SK-N-SH (cell line): ENCODE results near the gene IZUMO4. TPM values are rescaled to one million over a fixed set of nuclear protein-coding genes. Genes with fewer than 3 reads are reported as not detected.

ENCODE experiments used
- CTCF ChIA-PET: fragments of 300-600, 350-600 bp; formaldehyde crosslinking; extraction: SDS; loops from one replicate; lab custom pipeline; 2021; lab: Yijun Ruan, JAX
- POLR2A ChIA-PET: fragments of 350-600 bp; sonication (Branson Sonifier 250); formaldehyde crosslinking; extraction: SDS; loops from one replicate; lab custom pipeline; 2020; ENCODE audit warnings: antibody characterized with exemption, inconsistent platforms; lab: Yijun Ruan, JAX
- DNase-seq: peaks from one replicate; pipeline ENCODE4 v3.0.0; 2012
- H2AFZ ChIP-seq: fragments of 200-600 bp; sonication (generic); 2 replicates; pipeline ENCODE4 v1.8.1; 2016; ENCODE audit warnings: antibody characterized with exemption, mild to moderate bottlenecking, low read depth
- H3F3A ChIP-seq: fragments of 200-600 bp; sonication (generic); replicated peaks from 2 replicates; pipeline ENCODE3; 2016; ENCODE audit warnings: antibody characterized with exemption, mild to moderate bottlenecking; ENCODE audit not compliant: insufficient read depth
- H3K27ac ChIP-seq, 2 experiments: fragments of 200-500 bp in 1 of 2; fragments of 200-600 bp in 1 of 2; sonication (Bioruptor generic) in 1 of 2; sonication (generic), shearing (Covaris generic) in 1 of 2; 2 replicates each; pipeline versions ENCODE4 v1.5.1 to v1.6.1; 2014 to 2016; ENCODE audit warnings: low read depth in 2 of 2, inconsistent platforms in 1 of 2, low read length in 1 of 2, mild to moderate bottlenecking in 1 of 2, mixed read lengths in 1 of 2
- H3K27me3 ChIP-seq: fragments of 200-600 bp; sonication (generic), shearing (Covaris generic); 2 replicates; pipeline ENCODE4 v1.6.1; 2016; ENCODE audit warnings: mixed run types; ENCODE audit not compliant: insufficient read depth
- H3K36me3 ChIP-seq, 2 experiments: fragments of 200-500 bp in 1 of 2; fragments of 200-600 bp in 1 of 2; sonication (Bioruptor generic) in 1 of 2; sonication (generic) in 1 of 2; replicated peaks in 1 of 2; 2 replicates each; pipeline versions ENCODE3 to v1.5.1; 2014 to 2016; ENCODE audit warnings: low read length in 1 of 2, mild to moderate bottlenecking in 1 of 2; ENCODE audit not compliant: insufficient read depth in 2 of 2, control insufficient read depth in 1 of 2
- H3K4me1 ChIP-seq, 2 experiments: fragments of 200-500 bp in 1 of 2; fragments of 200-600 bp in 1 of 2; sonication (Bioruptor generic) in 1 of 2; sonication (generic), shearing (Covaris generic) in 1 of 2; 2 replicates each; pipeline versions ENCODE4 v1.5.1 to v1.6.1; 2014 to 2016; ENCODE audit warnings: low read depth in 1 of 2, low read length in 1 of 2, mixed run types in 1 of 2; ENCODE audit not compliant: insufficient read depth in 2 of 2, control insufficient read depth in 1 of 2
- H3K4me2 ChIP-seq: fragments of 200-600 bp; sonication (generic), shearing (Covaris generic); 2 replicates; pipeline ENCODE4 v1.6.1; 2017; ENCODE audit warnings: mixed run types
- H3K4me3 ChIP-seq, 2 experiments: fragments of 200-500 bp in 1 of 2; fragments of 200-600 bp in 1 of 2; sonication (Bioruptor generic) in 1 of 2; sonication (generic), shearing (Covaris generic) in 1 of 2; 2 replicates each; pipeline versions ENCODE4 v1.5.1 to v1.8.1; 2014 to 2016; ENCODE audit warnings: low read depth in 2 of 2, inconsistent platforms in 1 of 2, low read length in 1 of 2, mild to moderate bottlenecking in 1 of 2, mixed read lengths in 1 of 2, moderate library complexity in 1 of 2
- H3K79me2 ChIP-seq: fragments of 200-600 bp; sonication (generic); 2 replicates; pipeline ENCODE4 v1.8.1; 2017; ENCODE audit warnings: mild to moderate bottlenecking; ENCODE audit not compliant: insufficient read depth
- H3K9ac ChIP-seq: fragments of 200-600 bp; sonication (generic); 2 replicates; pipeline ENCODE4 v1.6.1; 2017; ENCODE audit warnings: mixed run types
- H3K9me2 ChIP-seq: fragments of 200-600 bp; sonication (generic); 2 replicates; pipeline ENCODE4 v1.6.1; 2017; ENCODE audit warnings: mixed run types
- H3K9me3 ChIP-seq: fragments of 200-600 bp; sonication (generic); 2 replicates; pipeline ENCODE4 v1.6.1; 2017; ENCODE audit warnings: mixed run types, mild to moderate bottlenecking, moderate library complexity
- H4K20me1 ChIP-seq: fragments of 200-600 bp; sonication (generic); 2 replicates; pipeline ENCODE4 v1.6.1; 2017; ENCODE audit warnings: mild to moderate bottlenecking, mixed run types; ENCODE audit not compliant: insufficient read depth
- EP300 ChIP-seq, 2 experiments: IDR thresholded peaks; 2 replicates each; pipeline versions ENCODE4 v1.4.0 to v1.6.1; 2012; ENCODE audit warnings: borderline replicate concordance in 1 of 2, low read depth in 1 of 2, low read length in 1 of 2
- FOSL2 ChIP-seq: IDR thresholded peaks from 2 replicates; pipeline ENCODE4 v1.4.0; 2012; ENCODE audit warnings: low read depth, mild to moderate bottlenecking, moderate library complexity, borderline replicate concordance
- FOXM1 ChIP-seq: IDR thresholded peaks from 2 replicates; pipeline ENCODE4 v1.4.0; 2012; ENCODE audit warnings: low read depth, mild to moderate bottlenecking
- GABPA ChIP-seq: IDR thresholded peaks from 2 replicates; pipeline ENCODE4 v1.4.0; 2012; ENCODE audit warnings: low read depth, mild to moderate bottlenecking
- GATA2 ChIP-seq: sonication (generic); formaldehyde crosslinking; IDR thresholded peaks from 2 replicates; pipeline ENCODE4 v1.5.0; 2020; ENCODE audit warnings: mild to moderate bottlenecking, missing genetic modification reagents
- MEF2A ChIP-seq: IDR thresholded peaks from 2 replicates; pipeline ENCODE4 v1.4.0; 2012; ENCODE audit warnings: low read depth, borderline replicate concordance
- MXI1 ChIP-seq: IDR thresholded peaks from 2 replicates; pipeline ENCODE4 v1.6.1; 2012; ENCODE audit warnings: mild to moderate bottlenecking, low read depth, low read length, improper control_type of control experiment
- NFIC ChIP-seq: IDR thresholded peaks from 2 replicates; pipeline ENCODE4 v1.4.0; 2012; ENCODE audit warnings: borderline replicate concordance
- POLR2AphosphoS5 ChIP-seq: IDR thresholded peaks from 2 replicates; pipeline ENCODE4 v1.6.1; 2012; ENCODE audit warnings: low read depth, low read length
- RAD21 ChIP-seq: IDR thresholded peaks from 2 replicates; pipeline ENCODE4 v1.6.1; 2012; ENCODE audit warnings: mild to moderate bottlenecking, low read length
- SMC3 ChIP-seq: IDR thresholded peaks from 2 replicates; pipeline ENCODE4 v1.6.1; 2012; ENCODE audit warnings: low read depth, low read length, improper control_type of control experiment
- USF2 ChIP-seq: fragments of 150-350 bp; IDR thresholded peaks from 2 replicates; pipeline ENCODE4 v1.6.1; 2017; ENCODE audit warnings: antibody characterized with exemption, low read length, low read depth, borderline replicate concordance
- YY1 ChIP-seq: IDR thresholded peaks from 2 replicates; pipeline ENCODE4 v1.4.0; 2012; ENCODE audit warnings: low read depth, mild to moderate bottlenecking
- ZBTB33 ChIP-seq: IDR thresholded peaks from 2 replicates; pipeline ENCODE4 v1.4.0; 2012; ENCODE audit warnings: low read depth, borderline replicate concordance
- WGBS: methylation state at CpG from one replicate; pipeline ENCODE4 v1.1.6; 2017; ENCODE audit warnings: low lambda C conversion rate; 5-methylcytosine and 5-hydroxymethylcytosine counted together
- polyA plus RNA-seq, 3 experiments: library from polyadenylated mRNA; depleted of rRNA; stranded (reverse); fragments of >200 nt; gene quantifications; 2 replicates each; pipeline ENCODE4 v1.2.3, GENCODE V29; 2012
- TF ChIP-seq, protein P1 (sequence below): IDR thresholded peaks from 2 replicates; pipeline ENCODE4 v1.6.1; 2012; ENCODE audit warnings: mild to moderate bottlenecking, low read depth, low read length, moderate library complexity
- TF ChIP-seq, protein P2 (sequence below): IDR thresholded peaks from 2 replicates; pipeline ENCODE4 v1.4.0; 2012; ENCODE audit warnings: low read depth
- TF ChIP-seq, protein P3 (sequence below): fragments of 150-350 bp; IDR thresholded peaks from 2 replicates; pipeline ENCODE4 v1.6.1; 2016; ENCODE audit warnings: mild to moderate bottlenecking, low read depth, low read length
- TF ChIP-seq, protein P4 (sequence below): fragments of 200-600 bp; sonication (generic); IDR thresholded peaks from 2 replicates; pipeline ENCODE4 v1.6.1; 2017; ENCODE audit warnings: antibody characterized with exemption, mild to moderate bottlenecking, moderate library complexity

IZUMO4 gene
- polyA plus RNA-seq, 1 of the 3 experiments (the other 2 are of a cell fraction), result 4.6 TPM

- no peak for DNase-seq
- no peak for TF ChIP-seq USF2
- TF ChIP-seq POLR2AphosphoS5, result no peak
- no peak for TF ChIP-seq GATA2 (CRISPR knock-in tag)
- TF ChIP-seq, protein P1, sequence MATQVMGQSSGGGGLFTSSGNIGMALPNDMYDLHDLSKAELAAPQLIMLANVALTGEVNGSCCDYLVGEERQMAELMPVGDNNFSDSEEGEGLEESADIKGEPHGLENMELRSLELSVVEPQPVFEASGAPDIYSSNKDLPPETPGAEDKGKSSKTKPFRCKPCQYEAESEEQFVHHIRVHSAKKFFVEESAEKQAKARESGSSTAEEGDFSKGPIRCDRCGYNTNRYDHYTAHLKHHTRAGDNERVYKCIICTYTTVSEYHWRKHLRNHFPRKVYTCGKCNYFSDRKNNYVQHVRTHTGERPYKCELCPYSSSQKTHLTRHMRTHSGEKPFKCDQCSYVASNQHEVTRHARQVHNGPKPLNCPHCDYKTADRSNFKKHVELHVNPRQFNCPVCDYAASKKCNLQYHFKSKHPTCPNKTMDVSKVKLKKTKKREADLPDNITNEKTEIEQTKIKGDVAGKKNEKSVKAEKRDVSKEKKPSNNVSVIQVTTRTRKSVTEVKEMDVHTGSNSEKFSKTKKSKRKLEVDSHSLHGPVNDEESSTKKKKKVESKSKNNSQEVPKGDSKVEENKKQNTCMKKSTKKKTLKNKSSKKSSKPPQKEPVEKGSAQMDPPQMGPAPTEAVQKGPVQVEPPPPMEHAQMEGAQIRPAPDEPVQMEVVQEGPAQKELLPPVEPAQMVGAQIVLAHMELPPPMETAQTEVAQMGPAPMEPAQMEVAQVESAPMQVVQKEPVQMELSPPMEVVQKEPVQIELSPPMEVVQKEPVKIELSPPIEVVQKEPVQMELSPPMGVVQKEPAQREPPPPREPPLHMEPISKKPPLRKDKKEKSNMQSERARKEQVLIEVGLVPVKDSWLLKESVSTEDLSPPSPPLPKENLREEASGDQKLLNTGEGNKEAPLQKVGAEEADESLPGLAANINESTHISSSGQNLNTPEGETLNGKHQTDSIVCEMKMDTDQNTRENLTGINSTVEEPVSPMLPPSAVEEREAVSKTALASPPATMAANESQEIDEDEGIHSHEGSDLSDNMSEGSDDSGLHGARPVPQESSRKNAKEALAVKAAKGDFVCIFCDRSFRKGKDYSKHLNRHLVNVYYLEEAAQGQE, result no peak
- TF ChIP-seq FOSL2, result no peak
- no peak for TF ChIP-seq FOXM1
- no peak for TF ChIP-seq SMC3
- TF ChIP-seq, protein P2, sequence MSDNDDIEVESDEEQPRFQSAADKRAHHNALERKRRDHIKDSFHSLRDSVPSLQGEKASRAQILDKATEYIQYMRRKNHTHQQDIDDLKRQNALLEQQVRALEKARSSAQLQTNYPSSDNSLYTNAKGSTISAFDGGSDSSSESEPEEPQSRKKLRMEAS, result no peak
- no peak for TF ChIP-seq GABPA
- TF ChIP-seq NFIC, result no peak
- TF ChIP-seq, protein P3, sequence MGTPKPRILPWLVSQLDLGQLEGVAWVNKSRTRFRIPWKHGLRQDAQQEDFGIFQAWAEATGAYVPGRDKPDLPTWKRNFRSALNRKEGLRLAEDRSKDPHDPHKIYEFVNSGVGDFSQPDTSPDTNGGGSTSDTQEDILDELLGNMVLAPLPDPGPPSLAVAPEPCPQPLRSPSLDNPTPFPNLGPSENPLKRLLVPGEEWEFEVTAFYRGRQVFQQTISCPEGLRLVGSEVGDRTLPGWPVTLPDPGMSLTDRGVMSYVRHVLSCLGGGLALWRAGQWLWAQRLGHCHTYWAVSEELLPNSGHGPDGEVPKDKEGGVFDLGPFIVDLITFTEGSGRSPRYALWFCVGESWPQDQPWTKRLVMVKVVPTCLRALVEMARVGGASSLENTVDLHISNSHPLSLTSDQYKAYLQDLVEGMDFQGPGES, result no peak
- TF ChIP-seq RAD21, result no peak
- no peak for TF ChIP-seq YY1
- TF ChIP-seq, protein P4, sequence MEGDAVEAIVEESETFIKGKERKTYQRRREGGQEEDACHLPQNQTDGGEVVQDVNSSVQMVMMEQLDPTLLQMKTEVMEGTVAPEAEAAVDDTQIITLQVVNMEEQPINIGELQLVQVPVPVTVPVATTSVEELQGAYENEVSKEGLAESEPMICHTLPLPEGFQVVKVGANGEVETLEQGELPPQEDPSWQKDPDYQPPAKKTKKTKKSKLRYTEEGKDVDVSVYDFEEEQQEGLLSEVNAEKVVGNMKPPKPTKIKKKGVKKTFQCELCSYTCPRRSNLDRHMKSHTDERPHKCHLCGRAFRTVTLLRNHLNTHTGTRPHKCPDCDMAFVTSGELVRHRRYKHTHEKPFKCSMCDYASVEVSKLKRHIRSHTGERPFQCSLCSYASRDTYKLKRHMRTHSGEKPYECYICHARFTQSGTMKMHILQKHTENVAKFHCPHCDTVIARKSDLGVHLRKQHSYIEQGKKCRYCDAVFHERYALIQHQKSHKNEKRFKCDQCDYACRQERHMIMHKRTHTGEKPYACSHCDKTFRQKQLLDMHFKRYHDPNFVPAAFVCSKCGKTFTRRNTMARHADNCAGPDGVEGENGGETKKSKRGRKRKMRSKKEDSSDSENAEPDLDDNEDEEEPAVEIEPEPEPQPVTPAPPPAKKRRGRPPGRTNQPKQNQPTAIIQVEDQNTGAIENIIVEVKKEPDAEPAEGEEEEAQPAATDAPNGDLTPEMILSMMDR, result no peak
- no peak for TF ChIP-seq MEF2A
- no peak for TF ChIP-seq ZBTB33
- TF ChIP-seq EP300 (IDR thresholded peaks at IDR 0.05; ENCODE audit: borderline replicate concordance in 1 of 2, low read depth in 1 of 2, low read length in 1 of 2), result no peak
- TF ChIP-seq MXI1, result no peak
- H2AFZ ChIP-seq, result no peak overlapping the region
- ChIA-PET POLR2A (no interaction called here), CTCF (interaction anchor here (1.0 to 1.5 kb wide), 2 partner anchors 9 to 92 kb away, joined by 3 to 4 read pairs; no protein-coding TSS in a partner anchor)
- H4K20me1 ChIP-seq, result no peaks in the 10 kb centered on the region; the same call in 1 of the 2 replicates
- H3K9ac ChIP-seq, result no peak overlapping the region
- H3K9me2 ChIP-seq, result no peaks in the 10 kb centered on the region
- H3K9me3 ChIP-seq, result no peaks in the 10 kb centered on the region
- no peaks in the 10 kb centered on the region for H3K27me3 ChIP-seq
- WGBS, result 91% methylated on average over 11 of the region's 22 CpGs
- H3K79me2 ChIP-seq, result peaks cover under 1% of the 10 kb centered on the region; the same call in 1 of the 2 replicates
- no peak overlapping the region for H3K27ac ChIP-seq
- no peak overlapping the region for H3K4me3 ChIP-seq
- no peaks in the 10 kb centered on the region for H3K4me1 ChIP-seq
- H3K4me2 ChIP-seq, result no peak overlapping the region
- peaks cover 3% of the 10 kb centered on the region for H3F3A ChIP-seq
- H3K36me3 ChIP-seq, result peaks cover 12 to 87% of the 10 kb centered on the region in 2 experiments
Observed at GRCh38 chr19:2111425-2111824, 14.7 kb downstream of the IZUMO4 start.
